ENCODE data around the gene FGF22.
"Not testable (repeated sequence)": the region's sequence is repeated elsewhere in the genome, so short reads cannot be mapped to it uniquely, and the experiment has no call there.

FGF22 gene

GRCh38 chr19:607301-608154, 32.2 kb upstream of the FGF22 start:
- no peak for DNase-seq (ENCODE audit: low read depth in 3 of 3, low spot score in 1 of 3)

- no peak for DNase-seq (ENCODE audit: low read depth in 3 of 3, low spot score in 1 of 3)
Observed at GRCh38 chr19:608155-609003, 31.3 kb upstream of the FGF22 start.

- no peak for DNase-seq (ENCODE audit: low read depth in 3 of 3, low spot score in 1 of 3)
Observed at GRCh38 chr19:609004-609346, 30.7 kb upstream of the FGF22 start.

DNA sequence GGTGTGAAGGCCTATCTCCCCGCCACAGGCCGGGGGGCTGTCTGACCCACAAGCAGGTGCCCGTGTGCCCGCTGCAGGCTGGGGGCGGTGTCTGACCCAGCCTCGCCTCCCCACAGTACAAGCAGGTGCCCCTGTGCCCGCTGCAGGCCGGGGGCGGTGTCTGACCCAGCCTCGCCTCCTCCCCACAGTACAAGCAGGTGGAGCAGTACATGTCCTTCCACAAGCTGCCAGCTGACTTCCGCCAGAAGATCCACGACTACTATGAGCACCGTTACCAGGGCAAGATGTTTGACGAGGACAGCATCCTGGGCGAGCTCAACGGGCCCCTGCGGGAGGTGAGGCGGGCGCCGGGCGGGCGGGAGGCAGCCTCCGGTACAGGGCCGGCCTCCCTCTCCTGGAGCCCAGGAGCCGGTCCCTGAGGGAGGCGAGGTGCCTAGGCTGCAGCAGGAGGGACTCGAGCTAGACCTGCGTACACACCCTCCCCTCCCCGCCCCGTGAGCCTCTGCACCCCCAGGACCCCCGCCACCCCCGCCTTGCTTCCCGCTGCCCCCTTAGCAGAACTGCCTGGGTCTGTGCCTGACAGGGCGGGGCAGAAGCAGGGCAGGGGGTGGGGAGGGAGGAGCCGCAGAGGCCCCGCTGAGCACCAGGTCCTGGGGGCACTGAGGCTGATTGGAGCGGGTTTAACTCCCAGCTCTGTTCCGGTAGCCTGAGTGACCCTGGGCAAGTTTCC, 29.4 kb upstream of the FGF22 start:
- DNase-seq (ENCODE audit: low read depth in 3 of 3, low spot score in 1 of 3): no peak

- DNase-seq (ENCODE audit: low read depth in 3 of 3, low spot score in 1 of 3): peak in 2 of 3 donors; percentile 22 to 38
Observed at GRCh38 chr19:610801-611480, 28.7 kb upstream of the FGF22 start.

GRCh38 chr19:611481-611868, 28.2 kb upstream of the FGF22 start:
- DNase-seq (ENCODE audit: low read depth in 3 of 3, low spot score in 1 of 3): peak in 1 of 3 donors; percentile 20

DNA sequence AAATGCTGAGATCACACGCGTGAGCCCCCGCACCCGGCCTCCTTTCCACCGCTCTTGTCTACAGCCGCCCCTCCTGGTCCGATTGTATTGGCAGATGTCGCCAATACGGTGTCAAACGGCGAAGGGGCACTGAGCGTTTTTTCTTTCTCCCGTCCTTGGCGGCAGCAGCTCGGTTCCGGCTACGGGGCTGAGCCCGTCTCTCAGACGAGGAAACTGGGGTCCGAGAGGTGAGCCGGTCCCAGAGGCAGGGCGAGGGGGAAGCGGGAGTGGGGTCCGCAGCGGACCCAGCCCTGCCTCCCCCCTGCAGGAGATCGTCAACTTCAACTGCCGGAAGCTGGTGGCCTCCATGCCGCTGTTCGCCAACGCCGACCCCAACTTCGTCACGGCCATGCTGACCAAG, 26.7 kb upstream of the FGF22 start:
- DNase-seq (ENCODE audit: low read depth in 3 of 3, low spot score in 1 of 3): no peak

DNA sequence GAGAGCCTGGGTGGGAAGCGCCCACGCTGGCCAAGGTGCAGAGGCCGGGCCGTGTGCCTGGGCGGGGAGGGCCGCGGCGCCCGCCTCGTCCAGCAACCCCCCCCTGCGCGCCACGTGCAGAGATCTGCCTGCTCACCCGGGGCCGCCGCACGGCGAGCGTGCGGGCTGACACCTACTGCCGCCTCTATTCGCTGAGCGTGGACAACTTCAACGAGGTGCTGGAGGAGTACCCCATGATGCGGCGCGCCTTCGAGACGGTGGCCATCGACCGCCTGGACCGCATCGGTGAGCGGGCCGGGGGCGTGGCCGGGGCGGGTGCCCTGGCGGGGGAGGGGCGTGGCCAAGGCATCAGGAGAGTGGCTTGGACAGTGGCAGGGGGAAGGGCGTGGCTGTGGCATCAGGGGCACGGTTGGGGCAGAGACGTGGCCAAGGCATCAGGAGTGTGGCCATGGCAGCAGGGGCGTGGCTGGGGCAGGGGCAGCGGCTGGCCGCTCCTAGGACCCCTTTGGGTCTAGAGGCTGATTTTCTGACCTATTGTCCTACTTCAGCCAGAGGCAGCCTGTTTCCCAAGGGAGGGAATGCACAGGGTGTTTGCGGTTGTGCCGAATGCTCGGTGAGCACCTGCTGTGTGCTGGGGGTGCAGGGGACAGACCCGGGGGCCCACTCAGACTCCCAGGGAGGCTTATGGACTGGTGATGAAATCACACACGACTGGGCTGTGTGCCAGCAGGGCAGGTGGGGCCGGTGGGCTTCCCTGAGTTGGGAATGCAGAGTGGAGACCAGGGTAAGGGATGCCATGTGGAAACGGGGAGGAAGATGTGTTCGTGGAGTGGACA, 25.7 kb upstream of the FGF22 start:
- no peak for DNase-seq (ENCODE audit: low read depth in 3 of 3, low spot score in 1 of 3)

DNA sequence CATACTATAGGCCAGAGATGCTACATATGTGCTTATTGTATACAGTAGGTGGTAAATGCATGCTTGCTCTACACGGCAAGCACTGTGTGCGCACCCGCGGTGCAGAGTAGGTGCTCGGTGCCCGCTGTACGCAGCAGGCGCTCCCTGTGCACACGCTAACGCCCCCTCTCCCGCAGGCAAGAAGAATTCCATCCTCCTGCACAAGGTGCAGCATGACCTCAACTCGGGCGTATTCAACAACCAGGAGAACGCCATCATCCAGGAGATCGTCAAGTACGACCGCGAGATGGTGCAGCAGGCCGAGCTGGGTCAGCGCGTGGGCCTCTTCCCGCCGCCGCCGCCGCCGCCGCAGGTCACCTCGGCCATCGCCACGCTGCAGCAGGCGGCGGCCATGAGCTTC, 24.1 kb upstream of the FGF22 start:
- no peak for DNase-seq (ENCODE audit: low read depth in 3 of 3, low spot score in 1 of 3)

DNA sequence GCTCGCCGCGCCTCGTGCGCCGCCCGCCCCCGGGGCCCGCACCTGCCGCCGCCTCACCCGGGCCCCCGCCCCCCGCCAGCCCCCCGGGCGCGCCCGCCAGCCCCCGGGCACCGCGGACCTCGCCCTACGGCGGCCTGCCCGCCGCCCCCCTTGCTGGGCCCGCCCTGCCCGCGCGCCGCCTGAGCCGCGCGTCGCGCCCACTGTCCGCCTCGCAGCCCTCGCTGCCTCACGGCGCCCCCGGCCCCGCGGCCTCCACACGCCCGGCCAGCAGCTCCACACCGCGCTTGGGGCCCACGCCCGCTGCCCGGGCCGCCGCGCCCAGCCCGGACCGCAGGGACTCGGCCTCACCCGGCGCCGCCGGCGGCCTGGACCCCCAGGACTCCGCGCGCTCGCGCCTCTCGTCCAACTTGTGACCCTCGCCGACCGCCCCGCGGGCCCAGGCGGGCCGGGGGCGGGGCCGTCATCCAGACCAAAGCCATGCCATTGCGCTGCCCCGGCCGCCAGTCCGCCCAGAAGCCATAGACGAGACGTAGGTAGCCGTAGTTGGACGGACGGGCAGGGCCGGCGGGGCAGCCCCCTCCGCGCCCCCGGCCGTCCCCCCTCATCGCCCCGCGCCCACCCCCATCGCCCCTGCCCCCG, 23.5 kb upstream of the FGF22 start:
- no peak for DNase-seq (ENCODE audit: low read depth in 3 of 3, low spot score in 1 of 3)

DNA sequence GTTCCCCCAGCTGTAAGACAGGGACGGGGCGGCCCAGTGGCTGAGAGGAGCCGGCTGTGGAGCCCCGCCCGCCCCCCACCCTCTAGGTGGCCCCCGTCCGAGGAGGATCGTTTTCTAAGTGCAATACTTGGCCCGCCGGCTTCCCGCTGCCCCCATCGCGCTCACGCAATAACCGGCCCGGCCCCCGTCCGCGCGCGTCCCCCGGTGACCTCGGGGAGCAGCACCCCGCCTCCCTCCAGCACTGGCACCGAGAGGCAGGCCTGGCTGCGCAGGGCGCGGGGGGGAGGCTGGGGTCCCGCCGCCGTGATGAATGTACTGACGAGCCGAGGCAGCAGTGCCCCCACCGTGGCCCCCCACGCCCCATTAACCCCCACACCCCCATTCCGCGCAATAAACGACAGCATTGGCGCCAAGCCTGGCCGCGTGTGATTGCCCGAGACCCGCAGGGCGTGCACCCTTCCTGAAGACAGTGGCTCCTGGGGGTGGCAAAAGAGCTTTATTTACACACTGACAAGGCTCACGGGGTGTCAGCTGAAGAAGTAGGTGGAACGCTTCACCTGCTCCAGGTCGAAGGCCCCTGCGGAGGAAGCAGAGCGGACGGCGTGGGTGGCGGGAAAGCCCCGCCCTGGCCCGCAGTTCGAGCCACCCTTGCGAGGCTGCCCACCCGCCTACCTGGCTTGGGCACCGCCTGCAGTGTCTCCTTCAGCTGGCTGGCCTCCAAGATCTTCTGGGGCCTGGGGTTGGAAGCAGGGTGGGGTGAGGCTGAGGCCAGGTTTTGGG, 22.7 kb upstream of the FGF22 start:
- no peak for DNase-seq (ENCODE audit: low read depth in 3 of 3, low spot score in 1 of 3)

DNA sequence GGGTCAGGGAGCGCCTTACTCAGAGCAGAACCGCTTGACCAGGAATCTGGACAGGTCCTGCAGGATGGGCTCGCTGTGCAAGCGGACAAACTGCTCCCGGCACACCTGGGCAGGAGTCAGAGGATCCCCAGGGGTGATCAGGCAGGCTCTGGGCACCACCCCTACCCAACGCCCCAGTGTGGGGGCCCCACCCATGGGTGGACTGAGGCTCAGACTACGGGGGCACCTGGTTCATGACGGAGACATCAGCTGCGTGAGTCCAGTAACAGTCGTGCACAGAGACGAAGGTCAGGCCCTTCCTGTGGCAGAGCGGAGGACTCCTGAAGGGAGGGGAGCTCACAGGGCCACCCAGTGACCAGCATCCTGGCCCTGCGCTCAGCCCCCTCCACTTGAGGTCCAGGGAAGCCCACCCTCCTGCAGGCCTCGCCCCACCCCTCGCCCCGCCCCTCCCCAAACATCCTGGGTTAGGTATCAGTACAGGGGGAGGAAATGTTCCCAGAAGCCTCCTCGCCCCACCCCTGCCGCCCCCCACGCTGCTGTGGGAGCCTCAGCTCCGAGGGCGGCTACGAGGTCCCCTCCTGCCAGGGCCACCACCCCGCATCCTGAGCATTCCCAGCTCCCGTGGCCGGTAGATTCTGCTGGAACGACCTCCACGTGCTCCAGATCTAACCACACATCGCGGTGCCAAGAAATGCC, 22.0 kb upstream of the FGF22 start:
- DNase-seq (ENCODE audit: low read depth in 3 of 3, low spot score in 1 of 3): no peak

GRCh38 chr19:618247-618619, 21.4 kb upstream of the FGF22 start:
- no peak for DNase-seq (ENCODE audit: low read depth in 3 of 3, low spot score in 1 of 3)

DNA sequence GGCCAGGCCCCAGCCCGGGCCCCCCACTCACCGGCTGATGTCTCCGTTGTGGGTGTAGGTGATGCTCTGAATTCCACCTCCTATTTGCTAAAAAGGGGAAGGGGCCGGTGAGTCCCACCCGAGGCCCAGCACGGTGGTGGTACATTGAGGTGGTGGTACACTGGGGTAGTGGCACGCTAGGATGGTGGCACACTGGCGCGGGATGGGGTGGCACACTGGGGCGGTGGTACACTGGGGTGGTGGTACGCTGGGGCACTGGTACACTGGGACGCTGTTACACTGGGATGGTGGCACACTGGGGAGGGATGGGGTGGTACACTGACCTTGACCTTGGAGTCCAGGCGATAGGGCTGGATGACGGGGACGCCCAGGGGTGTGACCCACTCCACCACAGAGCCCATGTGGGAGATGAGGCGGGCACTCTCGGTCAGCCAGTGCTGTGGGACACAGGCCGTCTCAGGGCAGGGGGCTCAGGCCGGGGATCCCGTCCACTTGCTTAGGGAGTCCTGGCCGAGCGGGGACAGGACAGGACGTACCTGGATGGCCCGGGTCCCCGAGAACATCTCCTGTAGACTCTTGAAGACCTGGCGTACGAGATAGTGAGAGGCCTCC, 20.9 kb upstream of the FGF22 start:
- DNase-seq (ENCODE audit: low read depth in 3 of 3, low spot score in 1 of 3): no peak

GRCh38 chr19:619286-620002, 20.2 kb upstream of the FGF22 start:
- DNase-seq (ENCODE audit: low read depth in 3 of 3, low spot score in 1 of 3): no peak

- DNase-seq (ENCODE audit: low read depth in 3 of 3, low spot score in 1 of 3): no peak
Observed at GRCh38 chr19:620166-620862, 19.4 kb upstream of the FGF22 start.

GRCh38 chr19:621191-621590, 18.5 kb upstream of the FGF22 start:
- not testable (repeated sequence) for DNase-seq (ENCODE audit: low read depth in 3 of 3, low spot score in 1 of 3)
